ENCODE measurements around the gene MFRP.

GRCh38 chr11:119290894-119291497 is 55.5 kb downstream of the MFRP start:
- TF ChIP-seq CTCF (IDR thresholded peaks at IDR 0.05): no peak
- no peak for TF ChIP-seq POLR2A (IDR thresholded peaks at IDR 0.05)
